ENCODE results near the gene TOMM70.
A peak's percentile ranks its signal among the peaks of the same experiment; 100 is the strongest.

TOMM70 gene

GRCh38 chr3:100411091-100411982 is 10.4 kb upstream of the TOMM70 start:
- no peak for DNase-seq (ENCODE audit: low spot score)

- DNase-seq (ENCODE audit: low spot score), result no peak
Measured at GRCh38 chr3:100407977-100408532, 7.2 kb upstream of the TOMM70 start.

GRCh38 chr3:100407164-100407563 is 6.3 kb upstream of the TOMM70 start:
- no peak for DNase-seq (ENCODE audit: low spot score)

- DNase-seq (ENCODE audit: low spot score), result no peak
Measured at GRCh38 chr3:100404250-100404548, 3.3 kb upstream of the TOMM70 start.

GRCh38 chr3:100403362-100404249 is 2.7 kb upstream of the TOMM70 start:
- no peak for DNase-seq (ENCODE audit: low spot score)

GRCh38 chr3:100402891-100403290 is 2.0 kb upstream of the TOMM70 start:
- DNase-seq (ENCODE audit: low spot score), result no peak

GRCh38 chr3:100402256-100402655 is 1.4 kb upstream of the TOMM70 start:
- DNase-seq (ENCODE audit: low spot score), result peak; percentile 14

GRCh38 chr3:100401674-100402041 is 769 bp upstream of the TOMM70 start:
- DNase-seq (ENCODE audit: low spot score), result peak; percentile 39

- DNase-seq (ENCODE audit: low spot score), result no peak
Measured at GRCh38 chr3:100400419-100400779, 490 bp downstream of the TOMM70 start.

- no peak for DNase-seq (ENCODE audit: low spot score)
Measured at GRCh38 chr3:100399341-100400071, 1.4 kb downstream of the TOMM70 start.

GRCh38 chr3:100396967-100397366 is 3.9 kb downstream of the TOMM70 start:
- no peak for DNase-seq (ENCODE audit: low spot score)

GRCh38 chr3:100395679-100396431 is 5.0 kb downstream of the TOMM70 start:
- DNase-seq (ENCODE audit: low spot score), result no peak

- no peak for DNase-seq (ENCODE audit: low spot score)
Measured at GRCh38 chr3:100389025-100389424, 11.9 kb downstream of the TOMM70 start.

GRCh38 chr3:100386437-100387074 is 14.3 kb downstream of the TOMM70 start:
- no peak for DNase-seq (ENCODE audit: low spot score)

GRCh38 chr3:100384733-100385525 is 16.0 kb downstream of the TOMM70 start:
- DNase-seq (ENCODE audit: low spot score), result no peak

- no peak for DNase-seq (ENCODE audit: low spot score)
Measured at GRCh38 chr3:100376301-100376700, 24.6 kb downstream of the TOMM70 start.

- no peak for DNase-seq (ENCODE audit: low spot score)
Measured at GRCh38 chr3:100374521-100374920, 26.4 kb downstream of the TOMM70 start.

GRCh38 chr3:100370756-100371155 is 30.1 kb downstream of the TOMM70 start:
- no peak for DNase-seq (ENCODE audit: low spot score)

- DNase-seq (ENCODE audit: low spot score), result no peak
Measured at GRCh38 chr3:100368441-100368840, 32.4 kb downstream of the TOMM70 start.

GRCh38 chr3:100366424-100366823 is 34.5 kb downstream of the TOMM70 start:
- no peak for DNase-seq (ENCODE audit: low spot score)

Measured in AG20443 (cell line).